Measurements from ENCODE around the gene SV2B. TPM values are rescaled to one million over a fixed set of nuclear protein-coding genes. Genes with fewer than 3 reads are reported as not detected.

Gene SV2B
- total and polyA plus RNA-seq, 2 donors (not counting 1 experiment from before 2014, with no cell fraction given), result not detected

GRCh38 chr15:91261345-91261744, 161.3 kb downstream of the SV2B start:
- no peak overlapping the region for H3K4me3 ChIP-seq (ENCODE audit: control extremely low read depth in 1 of 5, extremely low read depth in 1 of 5, insufficient read depth in 1 of 5, low read depth in 2 of 5, low read length in 4 of 5)
- Mint-ChIP-seq H3K27me3 (peaks cover 32% of the 10 kb centered on the region), H3K4me1 (peaks cover 3% of the 10 kb centered on the region), H3K27ac (no peak overlapping the region), H3K9me3 (ENCODE audit: insufficient read depth) (no peaks in the 10 kb centered on the region), H3K4me3 (no peak overlapping the region)
- H2AFZ ChIP-seq (ENCODE audit: insufficient read depth, low read depth, low read length, poor library complexity, severe bottlenecking), result no peak overlapping the region
- H3K36me3 ChIP-seq (replicated peaks in 1 of 2; ENCODE audit: control extremely low read depth in 1 of 2, control insufficient read depth in 1 of 2, extremely low read depth in 1 of 2, insufficient read depth in 2 of 2, low read length in 1 of 2), result no peaks in the 10 kb centered on the region
- H3K79me2 ChIP-seq (ENCODE audit: control insufficient read depth, insufficient read depth, low read length), result no peaks in the 10 kb centered on the region
- DNase-seq (no peak), ATAC-seq (ENCODE audit: low read depth) (no peak)
- no peaks in the 10 kb centered on the region for H4K20me1 ChIP-seq (ENCODE audit: control insufficient read depth, insufficient read depth, low read length, poor library complexity, severe bottlenecking)
- no peaks in the 10 kb centered on the region for H3K9me3 ChIP-seq (ENCODE audit: control extremely low read depth in 1 of 3, control insufficient read depth in 2 of 3, insufficient read depth in 1 of 3, low read length in 2 of 3)
- H3K9ac ChIP-seq (ENCODE audit: low read length), result no peak overlapping the region
- ChIA-PET CTCF (interaction anchor here (1.2 kb wide), 1 partner anchor 10 kb away, joined by 5 read pairs; no protein-coding TSS in a partner anchor), POLR2A (no interaction called here)
- H3K4me1 ChIP-seq (ENCODE audit: control insufficient read depth in 2 of 2, insufficient read depth in 2 of 2, low read length in 2 of 2), result no peaks in the 10 kb centered on the region
- TF ChIP-seq EZH2 (IDR thresholded peaks at IDR 0.05; ENCODE audit: borderline replicate concordance, insufficient read depth, low read depth, low read length, poor library complexity, severe bottlenecking), result no peak
- TF ChIP-seq CTCF (IDR thresholded peaks at IDR 0.05), result no peak
- H3K4me2 ChIP-seq (replicated peaks; ENCODE audit: low read depth, low read length, poor library complexity, severe bottlenecking), result no peak overlapping the region
- intact Hi-C loops (cut with micrococcal nuclease), result no loop called here
- peaks cover 0 to 21% (median 1%) of the 10 kb centered on the region in 4 experiments for H3K27me3 ChIP-seq (replicated peaks in 1 of 4; ENCODE audit: control extremely low read depth in 1 of 4, control insufficient read depth in 3 of 4, insufficient read depth in 4 of 4, low read length in 3 of 4)
- H3K27ac ChIP-seq (ENCODE audit: low read length in 2 of 2), result no peak overlapping the region

GRCh38 chr15:91263632-91264531, 163.8 kb downstream of the SV2B start:
- Histone ChIP-seq H3K9me3 (ENCODE audit: control extremely low read depth in 1 of 3, control insufficient read depth in 2 of 3, insufficient read depth in 1 of 3, low read length in 2 of 3) (no peaks in the 10 kb centered on the region), H3K4me2 (replicated peaks; ENCODE audit: low read depth, low read length, poor library complexity, severe bottlenecking) (no peak overlapping the region), H2AFZ (ENCODE audit: insufficient read depth, low read depth, low read length, poor library complexity, severe bottlenecking) (no peak overlapping the region), H3K4me3 (ENCODE audit: control extremely low read depth in 1 of 5, extremely low read depth in 1 of 5, insufficient read depth in 1 of 5, low read depth in 2 of 5, low read length in 4 of 5) (no peak overlapping the region), H3K27ac (ENCODE audit: low read length in 2 of 2) (no peak overlapping the region), H3K36me3 (replicated peaks in 1 of 2; ENCODE audit: control extremely low read depth in 1 of 2, control insufficient read depth in 1 of 2, extremely low read depth in 1 of 2, insufficient read depth in 2 of 2, low read length in 1 of 2) (no peaks in the 10 kb centered on the region), H3K79me2 (ENCODE audit: control insufficient read depth, insufficient read depth, low read length) (no peaks in the 10 kb centered on the region), H3K27me3 (replicated peaks in 1 of 4; ENCODE audit: control extremely low read depth in 1 of 4, control insufficient read depth in 3 of 4, insufficient read depth in 4 of 4, low read length in 3 of 4) (peaks cover 0 to 18% (median 1%) of the 10 kb centered on the region in 4 experiments), H4K20me1 (ENCODE audit: control insufficient read depth, insufficient read depth, low read length, poor library complexity, severe bottlenecking) (no peaks in the 10 kb centered on the region), H3K4me1 (ENCODE audit: control insufficient read depth in 2 of 2, insufficient read depth in 2 of 2, low read length in 2 of 2) (no peaks in the 10 kb centered on the region), H3K9ac (ENCODE audit: low read length) (no peak overlapping the region)
- H3K27me3 Mint-ChIP-seq, result peaks cover 26% of the 10 kb centered on the region
- no peak for TF ChIP-seq CTCF (IDR thresholded peaks at IDR 0.05)
- TF ChIP-seq EZH2 (IDR thresholded peaks at IDR 0.05; ENCODE audit: borderline replicate concordance, insufficient read depth, low read depth, low read length, poor library complexity, severe bottlenecking), result no peak
- H3K4me1 Mint-ChIP-seq, result peaks cover 3% of the 10 kb centered on the region
- intact Hi-C loops (cut with micrococcal nuclease), result no loop called here
- no peak overlapping the region for H3K4me3 Mint-ChIP-seq
- no peaks in the 10 kb centered on the region for H3K9me3 Mint-ChIP-seq (ENCODE audit: insufficient read depth)
- CTCF ChIA-PET, result no interaction called here
- no peak for DNase-seq
- POLR2A ChIA-PET, result no interaction called here
- no peak overlapping the region for H3K27ac Mint-ChIP-seq
- 72% methylated on average over 12 of the region's 15 CpGs for WGBS (ENCODE audit: insufficient coverage)
- no peak for ATAC-seq (ENCODE audit: low read depth)

All from B cell (primary cell).